ENCODE measurements around the gene STOM. TPM values are rescaled to one million over a fixed set of nuclear protein-coding genes. Genes with fewer than 3 reads are reported as not detected.

Gene STOM
- total RNA-seq, 1 experiment from 2014 or later, result 7.6 TPM

DNA sequence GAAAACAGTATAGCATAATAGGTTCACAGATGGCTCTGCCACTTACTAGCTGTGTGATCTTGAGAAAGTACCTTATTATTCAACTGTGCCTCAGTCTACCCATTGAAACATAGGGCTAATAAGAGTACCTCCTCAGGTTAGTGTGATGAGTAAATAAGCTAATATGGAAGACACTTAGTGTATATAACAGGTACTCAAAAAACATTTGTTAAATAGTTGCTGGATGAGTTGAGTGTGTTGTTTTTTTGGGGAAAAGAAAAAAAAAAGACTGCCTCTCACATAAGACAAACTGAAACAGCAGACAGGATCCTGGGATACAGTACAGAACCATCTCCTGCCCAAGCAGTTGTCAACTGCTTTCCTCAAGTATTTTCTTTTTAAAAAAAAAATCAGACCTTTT, 5.2 kb downstream of the STOM start:
- Histone ChIP-seq H2AFZ (no peak overlapping the region), H3F3A (ENCODE audit: insufficient read depth, low read depth) (no peaks in the 10 kb centered on the region; the same call in 1 of the 2 replicates), H3K4me2 (no peak overlapping the region), H3K27me3 (ENCODE audit: insufficient read depth, low read depth) (no peaks in the 10 kb centered on the region), H3K27ac (no peak overlapping the region), H3K9me2 (ENCODE audit: insufficient read depth) (no peaks in the 10 kb centered on the region), H3K4me1 (replicated peaks; ENCODE audit: insufficient read depth) (peaks cover 15% of the 10 kb centered on the region), H3K36me3 (ENCODE audit: low read depth) (no peaks in the 10 kb centered on the region), H3K9me3 (ENCODE audit: insufficient read depth, low read depth) (no peaks in the 10 kb centered on the region), H3K4me3 (no peak overlapping the region), H4K20me1 (ENCODE audit: insufficient read depth) (no peaks in the 10 kb centered on the region), H3K79me2 (ENCODE audit: low read depth) (no peaks in the 10 kb centered on the region)
- ChIA-PET CTCF (no interaction called here), POLR2A (ENCODE audit: unreplicated experiment) (no interaction called here)
- intact Hi-C loops (cut with micrococcal nuclease; ENCODE audit: unreplicated experiment), result no loop called here
- TF ChIP-seq EZH2 (IDR thresholded peaks at IDR 0.05; ENCODE audit: low read depth), result no peak
- TF ChIP-seq, protein P1, sequence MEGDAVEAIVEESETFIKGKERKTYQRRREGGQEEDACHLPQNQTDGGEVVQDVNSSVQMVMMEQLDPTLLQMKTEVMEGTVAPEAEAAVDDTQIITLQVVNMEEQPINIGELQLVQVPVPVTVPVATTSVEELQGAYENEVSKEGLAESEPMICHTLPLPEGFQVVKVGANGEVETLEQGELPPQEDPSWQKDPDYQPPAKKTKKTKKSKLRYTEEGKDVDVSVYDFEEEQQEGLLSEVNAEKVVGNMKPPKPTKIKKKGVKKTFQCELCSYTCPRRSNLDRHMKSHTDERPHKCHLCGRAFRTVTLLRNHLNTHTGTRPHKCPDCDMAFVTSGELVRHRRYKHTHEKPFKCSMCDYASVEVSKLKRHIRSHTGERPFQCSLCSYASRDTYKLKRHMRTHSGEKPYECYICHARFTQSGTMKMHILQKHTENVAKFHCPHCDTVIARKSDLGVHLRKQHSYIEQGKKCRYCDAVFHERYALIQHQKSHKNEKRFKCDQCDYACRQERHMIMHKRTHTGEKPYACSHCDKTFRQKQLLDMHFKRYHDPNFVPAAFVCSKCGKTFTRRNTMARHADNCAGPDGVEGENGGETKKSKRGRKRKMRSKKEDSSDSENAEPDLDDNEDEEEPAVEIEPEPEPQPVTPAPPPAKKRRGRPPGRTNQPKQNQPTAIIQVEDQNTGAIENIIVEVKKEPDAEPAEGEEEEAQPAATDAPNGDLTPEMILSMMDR (conservative IDR thresholded peaks at IDR 0.05), result no peak
- DNase-seq, result no peak
- BruUV-seq (replicated peaks), result no TSS peak

DNA sequence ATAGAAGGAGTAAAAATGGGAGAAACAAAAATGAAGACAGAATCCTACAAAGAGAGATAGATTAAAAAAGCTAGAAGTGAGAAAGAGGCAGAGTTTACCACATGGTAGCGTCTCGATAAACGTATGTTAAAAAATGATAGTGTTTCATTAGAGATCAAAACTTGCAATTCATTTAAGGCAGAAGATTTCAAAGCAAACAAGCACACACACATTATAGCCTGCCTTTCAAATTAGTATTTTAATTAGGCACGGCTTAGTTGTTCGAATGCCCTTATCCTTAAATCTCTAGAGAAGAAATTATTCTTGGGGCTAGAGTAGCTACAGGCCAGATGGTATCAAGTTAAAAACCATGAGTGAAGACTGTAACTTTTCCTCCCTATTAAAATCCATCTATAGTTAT, 6.0 kb downstream of the STOM start:
- Histone ChIP-seq H2AFZ (no peak overlapping the region), H3K9me2 (ENCODE audit: insufficient read depth) (no peaks in the 10 kb centered on the region), H3K27me3 (ENCODE audit: insufficient read depth, low read depth) (no peaks in the 10 kb centered on the region), H3K27ac (no peak overlapping the region), H3K36me3 (ENCODE audit: low read depth) (no peaks in the 10 kb centered on the region), H3K4me3 (no peak overlapping the region), H3K4me1 (replicated peaks; ENCODE audit: insufficient read depth) (peaks cover 9% of the 10 kb centered on the region), H3K4me2 (no peak overlapping the region), H3K9me3 (ENCODE audit: insufficient read depth, low read depth) (no peaks in the 10 kb centered on the region), H3F3A (ENCODE audit: insufficient read depth, low read depth) (no peaks in the 10 kb centered on the region; the same call in 1 of the 2 replicates), H3K79me2 (ENCODE audit: low read depth) (no peaks in the 10 kb centered on the region), H4K20me1 (ENCODE audit: insufficient read depth) (no peaks in the 10 kb centered on the region)
- intact Hi-C loops (cut with micrococcal nuclease; ENCODE audit: unreplicated experiment), result no loop called here
- no peak for TF ChIP-seq EZH2 (IDR thresholded peaks at IDR 0.05; ENCODE audit: low read depth)
- TF ChIP-seq, protein P1 (conservative IDR thresholded peaks at IDR 0.05), result no peak
- ChIA-PET POLR2A (ENCODE audit: unreplicated experiment) (no interaction called here), CTCF (no interaction called here)
- DNase-seq, result no peak
- BruUV-seq (replicated peaks), result no TSS peak

- no peaks in the 10 kb centered on the region for H3K9me3 ChIP-seq (ENCODE audit: insufficient read depth, low read depth)
- H3K4me3 ChIP-seq, result no peak overlapping the region
- H4K20me1 ChIP-seq (ENCODE audit: insufficient read depth), result no peaks in the 10 kb centered on the region
- no peak overlapping the region for H3K4me2 ChIP-seq
- H2AFZ ChIP-seq, result no peak overlapping the region
- intact Hi-C loops (cut with micrococcal nuclease; ENCODE audit: unreplicated experiment), result no loop called here
- no peak for DNase-seq
- POLR2A ChIA-PET (ENCODE audit: unreplicated experiment), result no interaction called here
- no peaks in the 10 kb centered on the region; the same call in 1 of the 2 replicates for H3F3A ChIP-seq (ENCODE audit: insufficient read depth, low read depth)
- no peaks in the 10 kb centered on the region for H3K36me3 ChIP-seq (ENCODE audit: low read depth)
- no peaks in the 10 kb centered on the region for H3K9me2 ChIP-seq (ENCODE audit: insufficient read depth)
- H3K79me2 ChIP-seq (ENCODE audit: low read depth), result no peaks in the 10 kb centered on the region
- BruUV-seq (replicated peaks), result no TSS peak
- CTCF ChIA-PET, result interaction anchor here (0.6 kb wide), 1 partner anchor 9 kb away, joined by 3 read pairs; no protein-coding TSS in a partner anchor
- no peak overlapping the region for H3K27ac ChIP-seq
- peaks cover 8% of the 10 kb centered on the region for H3K4me1 ChIP-seq (replicated peaks; ENCODE audit: insufficient read depth)
- no peaks in the 10 kb centered on the region for H3K27me3 ChIP-seq (ENCODE audit: insufficient read depth, low read depth)
- TF ChIP-seq EZH2 (IDR thresholded peaks at IDR 0.05; ENCODE audit: low read depth), result no peak
- TF ChIP-seq, protein P1 (conservative IDR thresholded peaks at IDR 0.05), result no peak
These were observed 6.5 kb downstream of the STOM start for GRCh38 chr9:121363622-121363961.
